ENCODE data around the gene DCLRE1B. TPM values are rescaled to one million over a fixed set of nuclear protein-coding genes. Genes with fewer than 3 reads are reported as not detected.

The DCLRE1B gene
- total and polyA plus RNA-seq, 2 donors (not counting 1 experiment from before 2014, with no cell fraction given): 1.0 to 4.8 TPM

GRCh38 chr1:113898241-113898814 is 6.8 kb upstream of the DCLRE1B start:
- no peaks in the 10 kb centered on the region for H3K27me3 Mint-ChIP-seq
- peaks cover 20% of the 10 kb centered on the region for H3K79me2 ChIP-seq (ENCODE audit: control insufficient read depth, insufficient read depth, low read length)
- no peaks in the 10 kb centered on the region for H3K27me3 ChIP-seq (replicated peaks in 1 of 4; ENCODE audit: control extremely low read depth in 1 of 4, control insufficient read depth in 3 of 4, insufficient read depth in 4 of 4, low read length in 3 of 4)
- H3K9ac ChIP-seq (ENCODE audit: low read length): no peak overlapping the region
- no peak overlapping the region for H3K4me3 Mint-ChIP-seq
- no peak overlapping the region for H2AFZ ChIP-seq (ENCODE audit: insufficient read depth, low read depth, low read length, poor library complexity, severe bottlenecking)
- H3K27ac Mint-ChIP-seq: no peak overlapping the region
- WGBS (ENCODE audit: insufficient coverage): no CpG with 5 or more reads among the region's 1 CpG
- no peak overlapping the region for H3K27ac ChIP-seq (ENCODE audit: low read length in 2 of 2)
- no peaks in the 10 kb centered on the region for H3K9me3 ChIP-seq (ENCODE audit: control extremely low read depth in 1 of 3, control insufficient read depth in 2 of 3, insufficient read depth in 1 of 3, low read length in 2 of 3)
- TF ChIP-seq EZH2 (IDR thresholded peaks at IDR 0.05; ENCODE audit: borderline replicate concordance, insufficient read depth, low read depth, low read length, poor library complexity, severe bottlenecking) (no peak), CTCF (IDR thresholded peaks at IDR 0.05) (no peak)
- ChIA-PET POLR2A (no interaction called here), CTCF (interaction anchor here (3.0 kb wide), 1 partner anchor 63 kb away, joined by 10 read pairs; no protein-coding TSS in a partner anchor)
- intact Hi-C loops (cut with micrococcal nuclease): no loop called here
- no peaks in the 10 kb centered on the region for H3K9me3 Mint-ChIP-seq (ENCODE audit: insufficient read depth)
- peaks cover 25% of the 10 kb centered on the region for H3K4me1 Mint-ChIP-seq
- no peak for DNase-seq
- peaks cover 16 to 18% of the 10 kb centered on the region in 2 donors for H3K4me1 ChIP-seq (ENCODE audit: control insufficient read depth in 2 of 2, insufficient read depth in 2 of 2, low read length in 2 of 2)
- no peak overlapping the region for H3K4me3 ChIP-seq (ENCODE audit: control extremely low read depth in 1 of 5, extremely low read depth in 1 of 5, insufficient read depth in 1 of 5, low read depth in 2 of 5, low read length in 4 of 5)
- no peak overlapping the region for H3K4me2 ChIP-seq (replicated peaks; ENCODE audit: low read depth, low read length, poor library complexity, severe bottlenecking)
- no peak for ATAC-seq (ENCODE audit: low read depth)
- H4K20me1 ChIP-seq (ENCODE audit: control insufficient read depth, insufficient read depth, low read length, poor library complexity, severe bottlenecking): no peaks in the 10 kb centered on the region
- H3K36me3 ChIP-seq (replicated peaks in 1 of 2; ENCODE audit: control extremely low read depth in 1 of 2, control insufficient read depth in 1 of 2, extremely low read depth in 1 of 2, insufficient read depth in 2 of 2, low read length in 1 of 2): peaks cover 3 to 71% of the 10 kb centered on the region in 2 experiments

- no peaks in the 10 kb centered on the region for H3K9me3 ChIP-seq (ENCODE audit: control extremely low read depth in 1 of 3, control insufficient read depth in 2 of 3, insufficient read depth in 1 of 3, low read length in 2 of 3)
- H3K9me3 Mint-ChIP-seq (ENCODE audit: insufficient read depth): no peaks in the 10 kb centered on the region
- no peak overlapping the region for H3K4me3 ChIP-seq (ENCODE audit: control extremely low read depth in 1 of 5, extremely low read depth in 1 of 5, insufficient read depth in 1 of 5, low read depth in 2 of 5, low read length in 4 of 5)
- no peaks in the 10 kb centered on the region for H3K27me3 Mint-ChIP-seq
- H3K36me3 ChIP-seq (replicated peaks in 1 of 2; ENCODE audit: control extremely low read depth in 1 of 2, control insufficient read depth in 1 of 2, extremely low read depth in 1 of 2, insufficient read depth in 2 of 2, low read length in 1 of 2): peaks cover 3 to 71% of the 10 kb centered on the region in 2 experiments
- H3K27me3 ChIP-seq (replicated peaks in 1 of 4; ENCODE audit: control extremely low read depth in 1 of 4, control insufficient read depth in 3 of 4, insufficient read depth in 4 of 4, low read length in 3 of 4): no peaks in the 10 kb centered on the region
- DNase-seq (no peak), ATAC-seq (ENCODE audit: low read depth) (no peak)
- ChIA-PET POLR2A (no interaction called here), CTCF (interaction anchor here (3.0 kb wide), 1 partner anchor 64 kb away, joined by 10 read pairs; no protein-coding TSS in a partner anchor)
- H3K4me3 Mint-ChIP-seq: no peak overlapping the region
- no peak overlapping the region for H2AFZ ChIP-seq (ENCODE audit: insufficient read depth, low read depth, low read length, poor library complexity, severe bottlenecking)
- no peak overlapping the region for H3K27ac ChIP-seq (ENCODE audit: low read length in 2 of 2)
- peaks cover 24 to 26% of the 10 kb centered on the region in 2 donors for H3K4me1 ChIP-seq (ENCODE audit: control insufficient read depth in 2 of 2, insufficient read depth in 2 of 2, low read length in 2 of 2)
- no peak overlapping the region for H3K4me2 ChIP-seq (replicated peaks; ENCODE audit: low read depth, low read length, poor library complexity, severe bottlenecking)
- no peaks in the 10 kb centered on the region for H4K20me1 ChIP-seq (ENCODE audit: control insufficient read depth, insufficient read depth, low read length, poor library complexity, severe bottlenecking)
- H3K27ac Mint-ChIP-seq: no peak overlapping the region
- intact Hi-C loops (cut with micrococcal nuclease): no loop called here
- no peak overlapping the region for H3K9ac ChIP-seq (ENCODE audit: low read length)
- H3K4me1 Mint-ChIP-seq: peaks cover 33% of the 10 kb centered on the region
- TF ChIP-seq CTCF (IDR thresholded peaks at IDR 0.05): no peak
- TF ChIP-seq EZH2 (IDR thresholded peaks at IDR 0.05; ENCODE audit: borderline replicate concordance, insufficient read depth, low read depth, low read length, poor library complexity, severe bottlenecking): no peak
- H3K79me2 ChIP-seq (ENCODE audit: control insufficient read depth, insufficient read depth, low read length): peaks cover 23% of the 10 kb centered on the region
Measured at GRCh38 chr1:113899111-113899510, 6.0 kb upstream of the DCLRE1B start.

All from B cell (primary cell).